Dedifferentiated amniotic fluid mesenchymal stem cell (primary cell): Measurements from ENCODE around the gene R3HDM2.

Experiments
- DNase-seq: peaks from one replicate; pipeline ENCODE4 v3.0.0-alpha.2; 2016; ENCODE audit errors: extremely low spot score

Gene R3HDM2

GRCh38 chr12:57204454-57204853 is 226.4 kb downstream of the R3HDM2 start:
- DNase-seq, result no peak

GRCh38 chr12:57203791-57204190 is 227.1 kb downstream of the R3HDM2 start:
- DNase-seq, result no peak
